BJ (cell line): Measurements from ENCODE around the gene KRT80. TPM values are rescaled to one million over a fixed set of nuclear protein-coding genes. Genes with fewer than 3 reads are reported as not detected.

Source experiments
- CTCF ChIA-PET: fragments of 350-600 bp; formaldehyde crosslinking; extraction: SDS; loops from one replicate; lab custom pipeline; 2021; ENCODE audit warnings: antibody characterized with exemption, inconsistent platforms; lab: Yijun Ruan, JAX
- POLR2A ChIA-PET: fragments of 300-600 bp; sonication (Branson Sonifier 250); formaldehyde crosslinking; extraction: SDS; loops from one replicate; lab custom pipeline; 2021; ENCODE audit warnings: antibody characterized with exemption; lab: Charles Lee
- DNase-seq: peaks from one replicate; pipeline ENCODE4 v3.0.0-alpha.2; 2011; ENCODE audit warnings: low read depth
- H3K27me3 ChIP-seq: 2 replicates; pipeline ENCODE4 v1.6.0; 2011; ENCODE audit warnings: low read length; ENCODE audit not compliant: control insufficient read depth, insufficient read depth
- H3K36me3 ChIP-seq: 2 replicates; pipeline ENCODE4 v1.5.1; 2011; ENCODE audit warnings: low read length; ENCODE audit not compliant: control insufficient read depth, insufficient read depth
- H3K4me3 ChIP-seq: 2 replicates; pipeline ENCODE4 v1.5.1; 2011; ENCODE audit warnings: low read depth, mild to moderate bottlenecking, control low read depth, low read length
- polyA plus RNA-seq: library from polyadenylated mRNA; depleted of rRNA; stranded (reverse); fragments of >200 nt; gene quantifications from 2 replicates; pipeline ENCODE4 v1.2.3, GENCODE V29; 2011
- TF ChIP-seq, protein P1 (sequence below): IDR thresholded peaks from 2 replicates; pipeline ENCODE4 v1.5.1; 2011; ENCODE audit warnings: low read depth, mild to moderate bottlenecking, control low read depth, inconsistent platforms, low read length, moderate library complexity; ENCODE audit not compliant: insufficient read depth

The KRT80 gene
- polyA plus RNA-seq, 1 experiment = 5.9 TPM

DNA sequence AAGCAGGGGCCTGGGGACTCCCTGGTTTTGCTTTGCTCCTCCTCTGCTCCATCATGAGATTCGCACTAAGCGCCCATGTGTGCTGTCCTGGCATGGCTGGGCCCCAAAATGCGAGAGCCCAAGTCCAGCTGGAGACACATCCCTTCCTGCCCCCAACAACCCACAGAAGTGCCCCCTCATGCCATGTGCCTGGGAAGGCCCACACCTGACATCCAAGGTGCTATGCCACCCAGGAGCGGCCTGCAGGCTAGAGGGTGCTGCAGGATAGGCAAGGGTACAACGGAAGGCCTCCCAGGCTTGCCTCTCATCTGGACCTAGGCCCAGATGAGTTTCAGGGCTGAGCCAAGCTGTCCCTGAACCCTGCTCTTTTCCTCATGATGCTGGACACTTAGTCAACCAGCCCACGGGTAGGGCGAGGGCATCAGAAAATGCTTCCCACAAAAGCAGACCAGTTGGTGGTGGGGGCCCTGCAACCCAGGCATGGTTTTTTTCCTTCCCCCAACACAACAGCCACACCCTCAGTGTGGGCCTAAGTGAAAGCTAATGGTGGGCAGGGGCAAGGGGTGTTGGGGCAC lies 13.2 kb upstream of the KRT80 start:
- ChIA-PET CTCF (interaction anchor here (1.3 to 4.0 kb wide), 4 partner anchors 9 to 73 kb away, joined by 4 to 15 read pairs (median 6); no protein-coding TSS in a partner anchor), POLR2A (no interaction called here)
- Histone ChIP-seq H3K4me3 (no peak overlapping the region), H3K27me3 (no peaks in the 10 kb centered on the region), H3K36me3 (no peaks in the 10 kb centered on the region)
- TF ChIP-seq, protein P1, sequence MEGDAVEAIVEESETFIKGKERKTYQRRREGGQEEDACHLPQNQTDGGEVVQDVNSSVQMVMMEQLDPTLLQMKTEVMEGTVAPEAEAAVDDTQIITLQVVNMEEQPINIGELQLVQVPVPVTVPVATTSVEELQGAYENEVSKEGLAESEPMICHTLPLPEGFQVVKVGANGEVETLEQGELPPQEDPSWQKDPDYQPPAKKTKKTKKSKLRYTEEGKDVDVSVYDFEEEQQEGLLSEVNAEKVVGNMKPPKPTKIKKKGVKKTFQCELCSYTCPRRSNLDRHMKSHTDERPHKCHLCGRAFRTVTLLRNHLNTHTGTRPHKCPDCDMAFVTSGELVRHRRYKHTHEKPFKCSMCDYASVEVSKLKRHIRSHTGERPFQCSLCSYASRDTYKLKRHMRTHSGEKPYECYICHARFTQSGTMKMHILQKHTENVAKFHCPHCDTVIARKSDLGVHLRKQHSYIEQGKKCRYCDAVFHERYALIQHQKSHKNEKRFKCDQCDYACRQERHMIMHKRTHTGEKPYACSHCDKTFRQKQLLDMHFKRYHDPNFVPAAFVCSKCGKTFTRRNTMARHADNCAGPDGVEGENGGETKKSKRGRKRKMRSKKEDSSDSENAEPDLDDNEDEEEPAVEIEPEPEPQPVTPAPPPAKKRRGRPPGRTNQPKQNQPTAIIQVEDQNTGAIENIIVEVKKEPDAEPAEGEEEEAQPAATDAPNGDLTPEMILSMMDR = no peak
- DNase-seq = no peak

DNA sequence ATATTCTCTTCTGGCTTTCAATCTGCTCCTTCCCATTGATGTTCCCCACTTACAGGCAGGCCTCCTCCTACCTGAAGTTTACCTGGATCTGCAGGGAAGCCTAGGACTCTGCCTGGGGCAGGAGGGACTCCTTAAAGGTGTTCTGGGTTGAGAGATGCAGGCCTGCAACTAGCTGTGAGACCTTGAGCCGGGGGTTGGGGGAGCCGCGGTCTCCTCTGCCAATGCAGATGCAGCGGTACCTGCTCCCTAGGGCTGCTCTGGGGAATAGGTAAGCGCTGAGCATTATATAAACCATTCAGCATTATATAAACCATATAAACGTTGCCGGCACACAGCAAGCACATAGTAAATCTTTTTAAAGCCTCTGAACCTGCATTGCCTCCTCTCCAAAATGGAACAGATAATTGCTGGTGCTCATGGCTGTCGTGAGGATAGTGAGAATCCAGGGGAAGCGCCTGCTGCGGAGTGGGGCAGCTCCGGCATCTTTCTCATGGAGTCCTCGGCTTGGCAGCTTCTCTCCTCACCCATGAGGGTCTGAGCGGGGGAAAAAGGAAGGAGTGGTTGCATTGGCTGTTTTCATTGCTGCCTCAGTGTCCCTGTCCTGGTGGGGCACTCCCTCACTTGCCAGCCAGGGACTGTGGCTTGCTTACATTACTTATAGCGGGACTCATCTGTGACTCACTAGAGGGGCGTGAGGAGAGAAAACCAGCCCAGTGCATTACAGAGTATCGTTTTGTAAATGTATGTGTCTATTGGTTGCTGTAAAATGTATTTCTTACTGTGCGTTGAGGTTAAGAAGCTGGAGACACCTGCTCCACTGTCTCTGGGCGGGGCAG lies 12.5 kb upstream of the KRT80 start:
- TF ChIP-seq, protein P1 = no peak
- DNase-seq = no peak
- Histone ChIP-seq H3K27me3 (no peaks in the 10 kb centered on the region), H3K36me3 (no peaks in the 10 kb centered on the region), H3K4me3 (no peak overlapping the region)
- POLR2A ChIA-PET = no interaction called here
- CTCF ChIA-PET = interaction anchor here (1.3 to 1.8 kb wide), 2 partner anchors 9 to 25 kb away, joined by 4 to 18 read pairs; no protein-coding TSS in a partner anchor

DNA sequence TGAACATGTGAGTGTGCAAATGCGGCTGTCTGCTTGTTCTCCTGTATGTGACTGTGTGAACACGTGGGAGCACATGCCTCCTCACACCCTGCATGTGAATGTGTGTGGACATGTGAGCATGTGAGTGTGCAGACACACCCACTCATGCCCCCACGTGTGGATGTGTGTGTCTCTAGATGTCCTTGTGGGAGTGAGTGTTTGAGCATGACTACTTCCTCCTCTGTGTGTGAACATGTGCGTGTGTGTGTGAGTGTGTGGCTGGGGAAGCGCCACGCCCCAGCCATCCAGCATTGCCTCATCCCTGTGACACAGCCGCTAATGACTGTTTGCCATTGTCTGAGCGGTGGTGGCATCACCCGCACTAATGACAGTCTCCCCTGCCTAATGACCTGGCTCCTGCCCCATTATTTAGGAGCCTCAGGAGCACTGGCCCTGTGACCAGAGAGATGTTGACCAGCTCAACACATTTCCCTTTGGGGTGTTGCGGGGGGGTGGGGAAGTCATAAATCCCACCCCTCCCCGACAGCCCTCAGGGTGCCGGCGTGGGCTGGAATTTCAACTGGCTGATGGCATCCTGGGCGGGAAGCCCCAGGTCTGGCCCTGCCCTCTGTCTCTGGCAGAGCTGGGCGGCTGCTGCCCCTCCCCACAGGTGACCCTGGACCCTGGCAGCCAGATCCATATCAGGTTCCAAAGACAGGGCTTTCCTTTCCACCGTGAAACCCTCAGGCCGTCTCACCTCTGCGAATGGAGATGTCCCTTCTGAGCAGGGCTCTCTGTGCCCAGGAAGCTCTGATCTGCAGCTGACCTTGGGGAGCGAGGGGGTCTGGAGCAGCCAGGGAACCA lies 11.5 kb upstream of the KRT80 start:
- no peaks in the 10 kb centered on the region for H3K36me3 ChIP-seq
- DNase-seq = peak; percentile 65
- H3K4me3 ChIP-seq = no peak overlapping the region
- no peaks in the 10 kb centered on the region for H3K27me3 ChIP-seq
- ChIA-PET POLR2A (no interaction called here), CTCF (interaction anchor here (1.8 kb wide), 1 partner anchor 10 kb away, joined by 18 read pairs; no protein-coding TSS in a partner anchor)
- TF ChIP-seq, protein P1 = no peak

DNA sequence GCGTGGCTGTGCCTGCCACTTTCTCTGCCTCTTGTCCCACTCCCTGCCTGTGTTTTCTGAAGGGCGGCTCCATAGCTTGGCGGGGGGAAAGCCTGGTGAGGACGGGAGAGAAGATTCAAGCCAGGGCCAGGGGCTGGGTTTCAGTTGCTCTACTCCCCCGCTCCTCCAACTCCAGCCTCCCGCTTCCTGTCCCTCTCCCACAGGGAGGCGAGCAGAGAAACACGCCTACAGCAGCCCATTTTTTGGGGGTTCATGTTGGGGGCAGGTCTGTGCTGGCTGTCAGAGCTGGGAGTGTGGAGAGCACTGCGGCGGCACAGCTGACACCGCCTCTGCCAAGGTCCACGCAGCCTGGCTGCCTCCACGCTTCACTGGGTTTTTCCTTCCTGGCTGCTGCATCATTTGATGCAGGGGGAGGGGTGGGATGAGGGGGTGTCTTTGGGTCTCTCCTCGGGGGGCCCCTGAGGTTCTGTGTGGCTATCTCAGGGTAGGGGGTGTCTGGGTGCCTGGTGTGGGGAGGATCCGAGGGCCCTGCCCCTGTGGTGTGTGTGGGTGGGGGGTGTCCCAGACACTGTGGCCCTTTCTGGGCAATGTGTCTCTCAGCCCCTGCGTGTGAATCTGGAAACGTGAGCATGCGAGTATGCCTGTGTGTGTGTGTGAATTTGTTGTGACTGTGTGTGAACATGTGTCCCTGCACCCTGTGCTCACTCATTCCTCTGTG lies 10.7 kb upstream of the KRT80 start:
- H3K4me3 ChIP-seq = no peak overlapping the region
- H3K36me3 ChIP-seq = no peaks in the 10 kb centered on the region
- POLR2A ChIA-PET = no interaction called here
- H3K27me3 ChIP-seq = no peaks in the 10 kb centered on the region
- TF ChIP-seq, protein P1 = no peak
- DNase-seq = no peak
- CTCF ChIA-PET = interaction anchor here (1.8 to 3.8 kb wide), 3 partner anchors 11 to 13 kb away, joined by 7 to 20 read pairs (median 18); no protein-coding TSS in a partner anchor
